GM18526 (cell line): ENCODE measurements around the gene NOS1.

Experiments used
- POLR2A ChIP-seq: IDR thresholded peaks from 3 replicates; pipeline ENCODE4 v1.6.1; 2011; ENCODE audit not compliant: insufficient read length; ENCODE audit errors: extremely low read depth

NOS1 gene

GRCh38 chr12:117180758-117181467 is 180.5 kb downstream of the NOS1 start:
- no peak for TF ChIP-seq POLR2A

GRCh38 chr12:117178745-117179144 is 182.7 kb downstream of the NOS1 start:
- TF ChIP-seq POLR2A, result no peak

- no peak for TF ChIP-seq POLR2A
These were observed 183.1 kb downstream of the NOS1 start for GRCh38 chr12:117178301-117178700.

GRCh38 chr12:117172168-117172567 is 189.3 kb downstream of the NOS1 start:
- TF ChIP-seq POLR2A, result no peak

- TF ChIP-seq POLR2A, result no peak
These were observed 189.8 kb downstream of the NOS1 start for GRCh38 chr12:117171499-117172162.

- no peak for TF ChIP-seq POLR2A
These were observed 191.9 kb downstream of the NOS1 start for GRCh38 chr12:117169548-117169947.

GRCh38 chr12:117168976-117169375 is 192.4 kb downstream of the NOS1 start:
- no peak for TF ChIP-seq POLR2A

GRCh38 chr12:117167769-117168168 is 193.7 kb downstream of the NOS1 start:
- no peak for TF ChIP-seq POLR2A

- TF ChIP-seq POLR2A, result no peak
These were observed 195.3 kb downstream of the NOS1 start for GRCh38 chr12:117166107-117166506.

- no peak for TF ChIP-seq POLR2A
These were observed 196.1 kb downstream of the NOS1 start for GRCh38 chr12:117165342-117165741.

- TF ChIP-seq POLR2A, result no peak
These were observed 198.8 kb downstream of the NOS1 start for GRCh38 chr12:117162633-117163032.

GRCh38 chr12:117162167-117162539 is 199.3 kb downstream of the NOS1 start:
- TF ChIP-seq POLR2A, result no peak

GRCh38 chr12:117161460-117162166 is 199.8 kb downstream of the NOS1 start:
- TF ChIP-seq POLR2A, result no peak

- TF ChIP-seq POLR2A, result no peak
These were observed 201.8 kb downstream of the NOS1 start for GRCh38 chr12:117159674-117160073.

GRCh38 chr12:117158911-117159553 is 202.4 kb downstream of the NOS1 start:
- TF ChIP-seq POLR2A, result no peak
